WERI-Rb-1 (cell line): ENCODE measurements around the gene CCDC18.
"Not testable (repeated sequence)": the region's sequence is repeated elsewhere in the genome, so short reads cannot be mapped to it uniquely, and the experiment has no call there.

ENCODE experiments used
- DNase-seq: peaks from one replicate; pipeline ENCODE4 v3.0.0-alpha.2; 2020
- H3K27ac ChIP-seq: fragments of 250-450 bp; sonication (Bioruptor Pico); 2 replicates; pipeline ENCODE4 v1.5.1; 2020; ENCODE audit warnings: mild to moderate bottlenecking, moderate library complexity
- H3K27me3 ChIP-seq: fragments of 250-450 bp; sonication (Bioruptor Pico); 2 replicates; pipeline ENCODE4 v1.5.1; 2021; ENCODE audit warnings: mild to moderate bottlenecking, low read depth, moderate library complexity; ENCODE audit not compliant: insufficient read depth, severe bottlenecking
- H3K36me3 ChIP-seq: fragments of 250-450 bp; sonication (Bioruptor Pico); 2 replicates; pipeline ENCODE4 v1.5.1; 2020; ENCODE audit warnings: mild to moderate bottlenecking, moderate library complexity
- H3K4me3 ChIP-seq: 2 replicates; pipeline ENCODE4 v1.5.1; 2011; ENCODE audit warnings: low read depth, mild to moderate bottlenecking, control low read depth, low read length
- H3K9me3 ChIP-seq: fragments of 250-450 bp; sonication (Bioruptor Pico); 2 replicates; pipeline ENCODE4 v1.5.1; 2021; ENCODE audit warnings: mild to moderate bottlenecking, moderate library complexity; ENCODE audit not compliant: severe bottlenecking
- CTCF ChIP-seq: IDR thresholded peaks from 2 replicates; pipeline ENCODE4 v1.5.1; 2011; ENCODE audit warnings: low read depth, mild to moderate bottlenecking, control low read depth, inconsistent platforms, low read length

The CCDC18 gene

DNA sequence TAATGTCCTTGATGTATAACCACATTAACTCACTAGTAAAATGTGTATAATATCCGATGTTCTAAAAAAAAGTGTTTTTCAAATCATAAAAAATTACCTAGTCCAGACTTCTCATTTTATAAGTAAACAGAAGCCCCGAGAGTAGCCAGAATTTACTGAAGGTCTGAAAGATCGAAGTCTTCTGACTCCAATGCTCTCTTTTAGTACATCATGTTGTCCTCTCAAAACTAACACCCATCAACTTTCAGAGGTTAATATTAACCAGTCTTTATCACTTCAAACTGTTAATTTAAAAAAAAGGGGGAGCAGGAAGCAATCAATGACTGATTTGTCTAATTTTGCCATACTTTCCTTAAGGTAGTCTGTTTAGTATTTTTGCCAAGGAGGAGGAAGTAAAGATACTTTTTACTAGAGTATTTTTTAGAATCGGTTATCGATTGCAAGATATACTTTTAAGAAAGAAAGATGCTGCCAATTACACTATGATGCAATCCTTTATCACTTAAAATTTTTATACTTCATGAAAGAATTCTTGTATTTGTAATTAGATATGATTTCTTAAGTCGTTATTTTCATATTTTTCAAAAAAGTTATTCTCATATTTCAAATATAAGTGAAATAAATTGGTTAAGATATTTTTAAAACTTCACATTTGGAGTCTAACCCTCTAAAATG is 25.5 kb downstream of the CCDC18 start:
- Histone ChIP-seq H3K27me3 (no peaks in the 10 kb centered on the region), H3K36me3 (peaks cover 31% of the 10 kb centered on the region), H3K4me3 (no peak overlapping the region), H3K9me3 (no peaks in the 10 kb centered on the region), H3K27ac (no peak overlapping the region)
- TF ChIP-seq CTCF = no peak
- DNase-seq = no peak

DNA sequence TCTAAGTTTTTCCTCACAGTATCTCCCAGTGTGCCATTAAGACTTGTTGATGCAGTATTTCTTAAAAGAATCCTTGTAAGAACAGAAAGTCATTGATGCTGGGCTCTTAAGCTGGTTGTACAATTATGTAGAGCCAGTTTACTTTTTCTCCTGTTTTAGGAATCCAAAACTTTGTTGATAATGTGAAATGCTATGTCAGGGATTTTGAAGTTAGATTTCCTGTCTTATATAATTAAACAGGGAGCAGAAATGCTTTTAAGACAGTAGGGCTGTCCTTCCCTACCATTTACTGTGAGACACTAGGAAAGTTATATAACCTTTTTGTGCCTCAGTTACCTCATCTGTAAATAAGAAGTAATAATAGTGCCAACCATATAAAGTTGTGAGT is 26.0 kb downstream of the CCDC18 start:
- DNase-seq = no peak
- Histone ChIP-seq H3K4me3 (no peak overlapping the region), H3K9me3 (no peaks in the 10 kb centered on the region), H3K27me3 (no peaks in the 10 kb centered on the region), H3K27ac (no peak overlapping the region), H3K36me3 (peaks cover 31% of the 10 kb centered on the region)
- no peak for TF ChIP-seq CTCF

DNA sequence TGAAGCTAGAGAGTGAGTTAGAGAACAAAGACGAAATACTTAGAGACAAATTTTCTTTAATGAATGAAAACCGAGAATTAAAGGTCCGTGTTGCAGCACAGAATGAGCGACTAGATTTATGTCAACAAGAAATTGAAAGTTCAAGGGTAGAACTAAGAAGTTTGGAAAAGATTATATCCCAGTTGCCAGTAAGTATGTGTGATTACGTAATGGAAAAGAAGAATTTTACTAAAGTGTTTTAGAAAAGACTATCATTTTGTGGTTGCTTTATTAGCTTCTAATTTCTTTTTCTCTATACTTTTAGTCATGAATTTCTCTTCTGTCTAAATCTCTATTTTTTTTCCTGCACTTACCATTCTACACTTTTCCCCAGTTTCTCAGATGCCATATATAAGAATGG is 26.7 kb downstream of the CCDC18 start:
- no peak for DNase-seq
- no peak for TF ChIP-seq CTCF
- Histone ChIP-seq H3K36me3 (peaks cover 27% of the 10 kb centered on the region), H3K27me3 (no peaks in the 10 kb centered on the region), H3K27ac (no peak overlapping the region), H3K9me3 (no peaks in the 10 kb centered on the region), H3K4me3 (no peak overlapping the region)

DNA sequence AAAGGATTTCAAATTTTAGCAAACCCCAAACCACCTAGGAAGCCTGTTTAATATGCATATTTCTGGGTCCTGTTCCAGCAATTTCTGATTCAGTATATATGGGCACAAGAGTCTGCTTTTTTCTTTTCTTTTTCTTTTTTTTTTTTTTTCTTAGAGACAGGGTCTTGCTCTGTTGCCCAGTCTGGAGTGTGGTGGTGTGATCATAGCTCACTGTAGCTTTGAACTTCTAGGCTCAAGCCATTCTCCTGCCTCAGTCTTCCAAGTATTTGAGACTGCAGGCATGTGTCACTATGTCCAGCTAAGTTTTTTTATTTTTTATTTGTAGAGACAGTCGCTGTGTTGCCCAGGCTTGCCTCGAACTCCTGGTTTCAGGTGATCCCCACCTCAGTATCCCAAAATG is 34.8 kb downstream of the CCDC18 start:
- no peak for TF ChIP-seq CTCF
- Histone ChIP-seq H3K27me3 (no peaks in the 10 kb centered on the region), H3K36me3 (peaks cover 16% of the 10 kb centered on the region), H3K4me3 (no peak overlapping the region), H3K9me3 (no peaks in the 10 kb centered on the region), H3K27ac (no peak overlapping the region)
- DNase-seq = no peak

DNA sequence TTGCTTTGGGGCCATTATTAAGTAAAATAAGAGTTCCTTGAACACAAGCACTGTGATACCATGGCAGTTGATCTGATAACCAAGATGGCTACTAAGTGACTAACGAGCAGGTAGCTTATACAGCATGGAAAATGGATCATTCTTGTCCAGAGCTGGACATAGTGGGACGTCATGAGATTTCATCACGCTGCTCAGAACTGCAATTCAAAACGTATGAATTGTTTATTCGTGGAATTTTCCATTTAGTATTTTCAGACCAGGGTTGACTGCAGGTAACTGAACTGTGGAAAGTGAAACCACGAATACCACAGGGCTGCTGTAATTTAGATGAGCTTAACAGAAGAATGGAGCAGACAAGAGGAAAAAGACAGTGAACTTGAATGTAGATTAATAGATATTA is 38.9 kb downstream of the CCDC18 start:
- H3K36me3 ChIP-seq = peaks cover 20% of the 10 kb centered on the region
- no peak overlapping the region for H3K27ac ChIP-seq
- no peaks in the 10 kb centered on the region for H3K9me3 ChIP-seq
- TF ChIP-seq CTCF = no peak
- no peak overlapping the region for H3K4me3 ChIP-seq
- no peak for DNase-seq
- no peaks in the 10 kb centered on the region for H3K27me3 ChIP-seq

- H3K36me3 ChIP-seq = peaks cover 20% of the 10 kb centered on the region
- not testable (repeated sequence) for H3K4me3 ChIP-seq, DNase-seq, H3K27ac ChIP-seq, H3K27me3 ChIP-seq, H3K9me3 ChIP-seq
Observed at GRCh38 chr1:93220716-93221115, 40.2 kb downstream of the CCDC18 start.
